WTC11 (cell line): ENCODE measurements around the gene COL25A1. TPM values are rescaled to one million over a fixed set of nuclear protein-coding genes. Genes with fewer than 3 reads are reported as not detected.

Experiments
- ATAC-seq: fragments of 200-7000 bp; cut with Tn5 transposase; 2 replicates; pipeline ENCODE4 v1.10.0; 2021; ENCODE audit warnings: mild to moderate bottlenecking, moderate library complexity
- CTCF ChIA-PET: fragments of 300-600 bp; sonication (Branson Sonifier 250); formaldehyde crosslinking; loops from one replicate; lab custom pipeline; 2021; ENCODE audit warnings: antibody characterized with exemption; lab: Charles Lee
- POLR2A ChIA-PET: fragments of 350-600 bp; sonication (Branson Sonifier 250); formaldehyde crosslinking; loops from one replicate; lab custom pipeline; 2021; ENCODE audit warnings: antibody characterized with exemption; lab: Charles Lee
- DNase-seq: peaks from one replicate; pipeline ENCODE4 v3.0.0; 2021; ENCODE audit warnings: low spot score
- H3K27ac Mint-ChIP-seq: 2 replicates; pipeline ENCODE4 v1.8.0; 2021; ENCODE audit warnings: mixed read lengths
- H3K27me3 Mint-ChIP-seq: 2 replicates; pipeline ENCODE4 v1.8.0; 2021; ENCODE audit warnings: low read depth, mild to moderate bottlenecking, moderate library complexity, mixed read lengths
- H3K36me3 Mint-ChIP-seq: 2 replicates; pipeline ENCODE4 v1.8.0; 2021; ENCODE audit warnings: mixed read lengths
- H3K4me1 Mint-ChIP-seq: 2 replicates; pipeline ENCODE4 v1.8.0; 2022; ENCODE audit warnings: mixed read lengths
- H3K4me3 Mint-ChIP-seq: 2 replicates; pipeline ENCODE4 v1.8.0; 2021; ENCODE audit warnings: mild to moderate bottlenecking, moderate library complexity, mixed read lengths
- H3K9me3 Mint-ChIP-seq: 2 replicates; pipeline ENCODE4 v1.8.0; 2021; ENCODE audit warnings: mixed read lengths
- GABPB1 ChIP-seq: sonication (generic); formaldehyde crosslinking; IDR thresholded peaks from 2 replicates; pipeline ENCODE4 v1.8.1; 2023; ENCODE audit warnings: mild to moderate bottlenecking, missing genetic modification reagents
- GRHL2 ChIP-seq: fragments of 250-450 bp; sonication (Bioruptor Pico); IDR thresholded peaks from 2 replicates; pipeline ENCODE4 v1.8.0; 2022; ENCODE audit warnings: mild to moderate bottlenecking, moderate library complexity; ENCODE audit not compliant: insufficient replicate concordance, severe bottlenecking
- MYBL2 ChIP-seq: sonication (generic); formaldehyde crosslinking; IDR thresholded peaks from 2 replicates; pipeline ENCODE4 v1.8.1; 2023; ENCODE audit warnings: mild to moderate bottlenecking, moderate library complexity, missing genetic modification reagents
- ZBTB21 ChIP-seq: sonication (generic); formaldehyde crosslinking; IDR thresholded peaks from 2 replicates; pipeline ENCODE4 v1.8.1; 2023; ENCODE audit warnings: mild to moderate bottlenecking, missing genetic modification reagents, borderline replicate concordance
- ZNF232 ChIP-seq: sonication (generic); formaldehyde crosslinking; IDR thresholded peaks from 2 replicates; pipeline ENCODE4 v1.8.0; 2022; ENCODE audit warnings: mild to moderate bottlenecking, missing genetic modification reagents
- ZNF416 ChIP-seq: fragments of 250-450 bp; sonication (Bioruptor Pico); IDR thresholded peaks from 2 replicates; pipeline ENCODE4 v1.9.0; 2021; ENCODE audit warnings: mild to moderate bottlenecking, inconsistent platforms
- total RNA-seq: library from RNA; stranded (reverse); gene quantifications from 3 replicates; pipeline ENCODE4 v1.2.3, GENCODE V29; 2021
- TF ChIP-seq, protein P1 (sequence below): sonication (generic); formaldehyde crosslinking; IDR thresholded peaks from 2 replicates; pipeline ENCODE4 v1.8.1; 2023; ENCODE audit warnings: mild to moderate bottlenecking, missing genetic modification reagents, borderline replicate concordance
- TF ChIP-seq, protein P2 (sequence below): sonication (generic); formaldehyde crosslinking; IDR thresholded peaks from 2 replicates; pipeline ENCODE4 v1.8.1; 2023; ENCODE audit warnings: mild to moderate bottlenecking, missing genetic modification reagents
- TF ChIP-seq, protein P3 (sequence below): fragments of 200-600 bp; IDR thresholded peaks from 2 replicates; pipeline ENCODE4 v1.8.0; 2022; ENCODE audit warnings: antibody characterized with exemption
- TF ChIP-seq, protein P4 (sequence below): sonication (generic); formaldehyde crosslinking; IDR thresholded peaks from 2 replicates; pipeline ENCODE4 v1.8.1; 2022; ENCODE audit warnings: low read depth, mild to moderate bottlenecking, moderate library complexity, missing genetic modification reagents, borderline replicate concordance
- TF ChIP-seq, protein P5 (sequence below): fragments of 250-450 bp; sonication (Bioruptor Pico); IDR thresholded peaks from 2 replicates; pipeline ENCODE4 v1.9.0; 2021; ENCODE audit warnings: mild to moderate bottlenecking
- TF ChIP-seq, protein P6 (sequence below): sonication (generic); formaldehyde crosslinking; IDR thresholded peaks from 2 replicates; pipeline ENCODE4 v1.8.1; 2022; ENCODE audit warnings: mild to moderate bottlenecking, moderate library complexity, missing genetic modification reagents

The COL25A1 gene
- total RNA-seq, 1 experiment from 2014 or later = 6.6 TPM

DNA sequence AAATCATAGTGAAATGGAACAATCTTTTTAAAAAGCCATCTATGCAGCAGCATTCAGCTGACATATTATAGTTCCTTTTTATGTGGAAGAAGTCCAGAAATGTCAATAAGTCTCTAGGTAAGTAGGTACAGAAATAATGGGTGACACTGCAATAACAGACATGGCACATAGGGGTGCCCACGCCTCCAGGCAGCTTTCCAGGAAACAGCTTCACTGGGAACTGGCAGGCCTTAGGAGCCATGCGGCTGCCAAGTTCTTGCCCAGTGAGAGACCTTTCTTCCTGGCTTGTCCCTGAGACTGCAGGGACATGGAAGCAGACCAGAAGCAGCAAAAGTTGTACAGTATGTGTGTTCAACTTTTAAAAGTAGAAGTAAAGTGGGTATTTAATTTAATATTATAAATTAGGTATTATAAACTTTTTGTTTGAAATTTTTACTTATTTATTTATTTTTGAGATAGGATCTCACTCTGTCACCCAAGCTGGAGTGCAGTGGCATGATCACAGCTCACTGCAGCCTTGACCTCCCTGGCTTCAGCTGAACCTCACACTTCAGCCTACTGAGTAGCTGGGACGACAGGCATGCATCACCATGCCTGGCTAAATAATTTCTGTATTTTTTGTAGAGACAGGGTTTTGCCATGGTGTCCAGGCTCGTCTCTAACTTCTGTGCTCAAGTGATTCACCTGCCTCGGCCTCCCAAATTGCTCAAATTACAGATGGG is 527.5 kb downstream of the COL25A1 start (continued):
- TF ChIP-seq GABPB1 (CRISPR knock-in tag) (no peak), MYBL2 (CRISPR knock-in tag) (no peak)
- TF ChIP-seq, protein P1, sequence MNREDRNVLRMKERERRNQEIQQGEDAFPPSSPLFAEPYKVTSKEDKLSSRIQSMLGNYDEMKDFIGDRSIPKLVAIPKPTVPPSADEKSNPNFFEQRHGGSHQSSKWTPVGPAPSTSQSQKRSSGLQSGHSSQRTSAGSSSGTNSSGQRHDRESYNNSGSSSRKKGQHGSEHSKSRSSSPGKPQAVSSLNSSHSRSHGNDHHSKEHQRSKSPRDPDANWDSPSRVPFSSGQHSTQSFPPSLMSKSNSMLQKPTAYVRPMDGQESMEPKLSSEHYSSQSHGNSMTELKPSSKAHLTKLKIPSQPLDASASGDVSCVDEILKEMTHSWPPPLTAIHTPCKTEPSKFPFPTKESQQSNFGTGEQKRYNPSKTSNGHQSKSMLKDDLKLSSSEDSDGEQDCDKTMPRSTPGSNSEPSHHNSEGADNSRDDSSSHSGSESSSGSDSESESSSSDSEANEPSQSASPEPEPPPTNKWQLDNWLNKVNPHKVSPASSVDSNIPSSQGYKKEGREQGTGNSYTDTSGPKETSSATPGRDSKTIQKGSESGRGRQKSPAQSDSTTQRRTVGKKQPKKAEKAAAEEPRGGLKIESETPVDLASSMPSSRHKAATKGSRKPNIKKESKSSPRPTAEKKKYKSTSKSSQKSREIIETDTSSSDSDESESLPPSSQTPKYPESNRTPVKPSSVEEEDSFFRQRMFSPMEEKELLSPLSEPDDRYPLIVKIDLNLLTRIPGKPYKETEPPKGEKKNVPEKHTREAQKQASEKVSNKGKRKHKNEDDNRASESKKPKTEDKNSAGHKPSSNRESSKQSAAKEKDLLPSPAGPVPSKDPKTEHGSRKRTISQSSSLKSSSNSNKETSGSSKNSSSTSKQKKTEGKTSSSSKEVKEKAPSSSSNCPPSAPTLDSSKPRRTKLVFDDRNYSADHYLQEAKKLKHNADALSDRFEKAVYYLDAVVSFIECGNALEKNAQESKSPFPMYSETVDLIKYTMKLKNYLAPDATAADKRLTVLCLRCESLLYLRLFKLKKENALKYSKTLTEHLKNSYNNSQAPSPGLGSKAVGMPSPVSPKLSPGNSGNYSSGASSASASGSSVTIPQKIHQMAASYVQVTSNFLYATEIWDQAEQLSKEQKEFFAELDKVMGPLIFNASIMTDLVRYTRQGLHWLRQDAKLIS (CRISPR knock-in tag) = no peak

DNA sequence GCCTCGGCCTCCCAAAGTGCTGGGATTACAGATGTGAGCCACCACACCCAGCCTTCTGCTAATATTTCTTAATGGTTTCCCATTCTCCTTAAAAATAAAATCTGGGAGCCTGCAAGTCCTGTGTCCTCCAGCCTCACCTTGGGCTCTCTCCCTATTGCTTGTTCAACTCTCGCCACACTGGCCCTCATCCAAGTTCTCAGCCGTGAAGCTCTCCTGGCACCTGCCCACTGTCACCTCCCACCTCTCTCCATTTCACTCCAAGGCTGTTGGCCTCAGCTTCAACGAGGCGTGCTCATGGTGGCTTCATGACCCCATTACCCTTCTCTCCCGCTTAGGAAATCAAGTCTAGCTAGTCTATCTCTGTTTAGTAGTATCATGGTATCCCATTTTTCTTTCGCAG is 530.1 kb downstream of the COL25A1 start:
- ChIA-PET CTCF (interaction anchor here (0.5 to 0.7 kb wide), 2 partner anchors 91 to 522 kb away, joined by 3 read pairs; no protein-coding TSS in a partner anchor), POLR2A (no interaction called here)

DNA sequence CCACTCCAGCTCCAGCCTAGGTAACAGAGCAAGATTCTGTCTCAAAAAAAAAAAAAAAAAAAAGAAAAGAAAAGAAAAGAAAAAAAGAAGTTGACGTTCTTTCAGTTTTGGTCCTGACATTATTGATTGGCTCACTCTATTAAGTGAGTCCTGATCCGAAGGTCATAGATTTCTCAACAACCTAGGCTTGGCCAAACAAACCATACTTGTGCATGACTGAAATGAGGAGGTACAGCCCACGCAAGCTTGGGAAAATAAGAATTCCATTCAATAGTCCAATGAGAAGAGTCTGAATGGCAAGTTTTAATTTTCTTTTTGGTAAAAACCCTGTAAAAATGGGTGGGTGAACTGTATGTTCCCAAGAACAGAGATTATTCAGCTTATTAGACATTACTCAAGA is 536.4 kb downstream of the COL25A1 start:
- no peak overlapping the region for H3K27ac Mint-ChIP-seq
- H3K4me1 Mint-ChIP-seq = peaks cover 20% of the 10 kb centered on the region
- TF ChIP-seq, protein P2, sequence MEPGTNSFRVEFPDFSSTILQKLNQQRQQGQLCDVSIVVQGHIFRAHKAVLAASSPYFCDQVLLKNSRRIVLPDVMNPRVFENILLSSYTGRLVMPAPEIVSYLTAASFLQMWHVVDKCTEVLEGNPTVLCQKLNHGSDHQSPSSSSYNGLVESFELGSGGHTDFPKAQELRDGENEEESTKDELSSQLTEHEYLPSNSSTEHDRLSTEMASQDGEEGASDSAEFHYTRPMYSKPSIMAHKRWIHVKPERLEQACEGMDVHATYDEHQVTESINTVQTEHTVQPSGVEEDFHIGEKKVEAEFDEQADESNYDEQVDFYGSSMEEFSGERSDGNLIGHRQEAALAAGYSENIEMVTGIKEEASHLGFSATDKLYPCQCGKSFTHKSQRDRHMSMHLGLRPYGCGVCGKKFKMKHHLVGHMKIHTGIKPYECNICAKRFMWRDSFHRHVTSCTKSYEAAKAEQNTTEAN (CRISPR knock-in tag) = no peak
- no peak for TF ChIP-seq ZNF232 (CRISPR knock-in tag)
- no peak for TF ChIP-seq ZNF416
- no peak for TF ChIP-seq ZBTB21 (CRISPR knock-in tag)
- TF ChIP-seq, protein P3, sequence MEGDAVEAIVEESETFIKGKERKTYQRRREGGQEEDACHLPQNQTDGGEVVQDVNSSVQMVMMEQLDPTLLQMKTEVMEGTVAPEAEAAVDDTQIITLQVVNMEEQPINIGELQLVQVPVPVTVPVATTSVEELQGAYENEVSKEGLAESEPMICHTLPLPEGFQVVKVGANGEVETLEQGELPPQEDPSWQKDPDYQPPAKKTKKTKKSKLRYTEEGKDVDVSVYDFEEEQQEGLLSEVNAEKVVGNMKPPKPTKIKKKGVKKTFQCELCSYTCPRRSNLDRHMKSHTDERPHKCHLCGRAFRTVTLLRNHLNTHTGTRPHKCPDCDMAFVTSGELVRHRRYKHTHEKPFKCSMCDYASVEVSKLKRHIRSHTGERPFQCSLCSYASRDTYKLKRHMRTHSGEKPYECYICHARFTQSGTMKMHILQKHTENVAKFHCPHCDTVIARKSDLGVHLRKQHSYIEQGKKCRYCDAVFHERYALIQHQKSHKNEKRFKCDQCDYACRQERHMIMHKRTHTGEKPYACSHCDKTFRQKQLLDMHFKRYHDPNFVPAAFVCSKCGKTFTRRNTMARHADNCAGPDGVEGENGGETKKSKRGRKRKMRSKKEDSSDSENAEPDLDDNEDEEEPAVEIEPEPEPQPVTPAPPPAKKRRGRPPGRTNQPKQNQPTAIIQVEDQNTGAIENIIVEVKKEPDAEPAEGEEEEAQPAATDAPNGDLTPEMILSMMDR = no peak
- TF ChIP-seq, all 79 proteins: peak for 0
- Mint-ChIP-seq H3K4me3 (no peak overlapping the region), H3K36me3 (0 out of 2 replicates have a peak, but pooled peaks cover 3% of the 10 kb centered on the region), H3K9me3 (no peaks in the 10 kb centered on the region), H3K27me3 (peaks cover 28% of the 10 kb centered on the region)
- ATAC-seq = no peak
- DNase-seq = no peak
- CTCF ChIA-PET = no interaction called here
- POLR2A ChIA-PET = no interaction called here

More for the DNA sequence above, 530.1 kb downstream of the COL25A1 start:
- Mint-ChIP-seq H3K36me3 (no peaks in the 10 kb centered on the region), H3K27ac (no peak overlapping the region), H3K9me3 (no peaks in the 10 kb centered on the region)
- ATAC-seq = no peak
- TF ChIP-seq, protein P4, sequence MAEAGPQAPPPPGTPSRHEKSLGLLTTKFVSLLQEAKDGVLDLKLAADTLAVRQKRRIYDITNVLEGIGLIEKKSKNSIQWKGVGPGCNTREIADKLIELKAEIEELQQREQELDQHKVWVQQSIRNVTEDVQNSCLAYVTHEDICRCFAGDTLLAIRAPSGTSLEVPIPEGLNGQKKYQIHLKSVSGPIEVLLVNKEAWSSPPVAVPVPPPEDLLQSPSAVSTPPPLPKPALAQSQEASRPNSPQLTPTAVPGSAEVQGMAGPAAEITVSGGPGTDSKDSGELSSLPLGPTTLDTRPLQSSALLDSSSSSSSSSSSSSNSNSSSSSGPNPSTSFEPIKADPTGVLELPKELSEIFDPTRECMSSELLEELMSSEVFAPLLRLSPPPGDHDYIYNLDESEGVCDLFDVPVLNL = no peak
- TF ChIP-seq GRHL2 = no peak
- TF ChIP-seq, protein P5, sequence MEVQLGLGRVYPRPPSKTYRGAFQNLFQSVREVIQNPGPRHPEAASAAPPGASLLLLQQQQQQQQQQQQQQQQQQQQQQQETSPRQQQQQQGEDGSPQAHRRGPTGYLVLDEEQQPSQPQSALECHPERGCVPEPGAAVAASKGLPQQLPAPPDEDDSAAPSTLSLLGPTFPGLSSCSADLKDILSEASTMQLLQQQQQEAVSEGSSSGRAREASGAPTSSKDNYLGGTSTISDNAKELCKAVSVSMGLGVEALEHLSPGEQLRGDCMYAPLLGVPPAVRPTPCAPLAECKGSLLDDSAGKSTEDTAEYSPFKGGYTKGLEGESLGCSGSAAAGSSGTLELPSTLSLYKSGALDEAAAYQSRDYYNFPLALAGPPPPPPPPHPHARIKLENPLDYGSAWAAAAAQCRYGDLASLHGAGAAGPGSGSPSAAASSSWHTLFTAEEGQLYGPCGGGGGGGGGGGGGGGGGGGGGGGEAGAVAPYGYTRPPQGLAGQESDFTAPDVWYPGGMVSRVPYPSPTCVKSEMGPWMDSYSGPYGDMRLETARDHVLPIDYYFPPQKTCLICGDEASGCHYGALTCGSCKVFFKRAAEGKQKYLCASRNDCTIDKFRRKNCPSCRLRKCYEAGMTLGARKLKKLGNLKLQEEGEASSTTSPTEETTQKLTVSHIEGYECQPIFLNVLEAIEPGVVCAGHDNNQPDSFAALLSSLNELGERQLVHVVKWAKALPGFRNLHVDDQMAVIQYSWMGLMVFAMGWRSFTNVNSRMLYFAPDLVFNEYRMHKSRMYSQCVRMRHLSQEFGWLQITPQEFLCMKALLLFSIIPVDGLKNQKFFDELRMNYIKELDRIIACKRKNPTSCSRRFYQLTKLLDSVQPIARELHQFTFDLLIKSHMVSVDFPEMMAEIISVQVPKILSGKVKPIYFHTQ (CRISPR knock-in tag) = no peak
- TF ChIP-seq, protein P6, sequence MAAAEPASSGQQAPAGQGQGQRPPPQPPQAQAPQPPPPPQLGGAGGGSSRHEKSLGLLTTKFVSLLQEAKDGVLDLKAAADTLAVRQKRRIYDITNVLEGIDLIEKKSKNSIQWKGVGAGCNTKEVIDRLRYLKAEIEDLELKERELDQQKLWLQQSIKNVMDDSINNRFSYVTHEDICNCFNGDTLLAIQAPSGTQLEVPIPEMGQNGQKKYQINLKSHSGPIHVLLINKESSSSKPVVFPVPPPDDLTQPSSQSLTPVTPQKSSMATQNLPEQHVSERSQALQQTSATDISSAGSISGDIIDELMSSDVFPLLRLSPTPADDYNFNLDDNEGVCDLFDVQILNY (CRISPR knock-in tag) = no peak
- TF ChIP-seq, all 79 proteins: peak for 0
- no peak overlapping the region for H3K4me3 Mint-ChIP-seq
- DNase-seq = no peak
- peaks cover 8% of the 10 kb centered on the region for H3K4me1 Mint-ChIP-seq
- peaks cover 6% of the 10 kb centered on the region; the same call in 1 of the 2 replicates for H3K27me3 Mint-ChIP-seq
